ENCODE measurements around the gene TNS4.
"Not testable (repeated sequence)": the region's sequence is repeated elsewhere in the genome, so short reads cannot be mapped to it uniquely, and the experiment has no call there.

The TNS4 gene, protein sequence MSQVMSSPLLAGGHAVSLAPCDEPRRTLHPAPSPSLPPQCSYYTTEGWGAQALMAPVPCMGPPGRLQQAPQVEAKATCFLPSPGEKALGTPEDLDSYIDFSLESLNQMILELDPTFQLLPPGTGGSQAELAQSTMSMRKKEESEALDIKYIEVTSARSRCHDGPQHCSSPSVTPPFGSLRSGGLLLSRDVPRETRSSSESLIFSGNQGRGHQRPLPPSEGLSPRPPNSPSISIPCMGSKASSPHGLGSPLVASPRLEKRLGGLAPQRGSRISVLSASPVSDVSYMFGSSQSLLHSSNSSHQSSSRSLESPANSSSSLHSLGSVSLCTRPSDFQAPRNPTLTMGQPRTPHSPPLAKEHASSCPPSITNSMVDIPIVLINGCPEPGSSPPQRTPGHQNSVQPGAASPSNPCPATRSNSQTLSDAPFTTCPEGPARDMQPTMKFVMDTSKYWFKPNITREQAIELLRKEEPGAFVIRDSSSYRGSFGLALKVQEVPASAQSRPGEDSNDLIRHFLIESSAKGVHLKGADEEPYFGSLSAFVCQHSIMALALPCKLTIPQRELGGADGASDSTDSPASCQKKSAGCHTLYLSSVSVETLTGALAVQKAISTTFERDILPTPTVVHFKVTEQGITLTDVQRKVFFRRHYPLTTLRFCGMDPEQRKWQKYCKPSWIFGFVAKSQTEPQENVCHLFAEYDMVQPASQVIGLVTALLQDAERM

DNA sequence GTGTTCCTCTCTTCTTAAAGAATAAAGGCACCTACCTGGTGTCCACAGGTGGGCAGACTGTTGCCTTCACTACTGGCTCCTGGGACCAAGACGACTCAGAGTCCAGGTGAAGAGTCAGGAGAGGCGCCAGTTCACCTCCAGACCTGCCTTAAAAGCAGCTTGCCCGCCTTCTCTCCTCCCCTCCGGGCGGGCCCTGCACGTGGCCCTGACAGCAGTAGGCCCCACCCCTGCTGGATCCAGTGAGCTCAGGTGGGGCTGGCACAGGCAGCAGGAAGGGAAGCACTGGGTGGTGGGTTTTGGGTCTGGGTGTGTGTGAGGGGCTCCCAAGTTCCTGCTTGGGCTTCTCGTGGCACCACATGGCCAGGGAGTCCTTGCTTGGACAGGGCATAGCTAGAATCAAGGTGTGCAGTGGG lies at the start of gene TNS4:
TNS4 (minus strand) TSS at position 125 of the 413 bp plus-strand sequence. CDS start 5,198 bp downstream, outside the sequence.
- no peak for DNase-seq (ENCODE audit: low read depth)

DNA sequence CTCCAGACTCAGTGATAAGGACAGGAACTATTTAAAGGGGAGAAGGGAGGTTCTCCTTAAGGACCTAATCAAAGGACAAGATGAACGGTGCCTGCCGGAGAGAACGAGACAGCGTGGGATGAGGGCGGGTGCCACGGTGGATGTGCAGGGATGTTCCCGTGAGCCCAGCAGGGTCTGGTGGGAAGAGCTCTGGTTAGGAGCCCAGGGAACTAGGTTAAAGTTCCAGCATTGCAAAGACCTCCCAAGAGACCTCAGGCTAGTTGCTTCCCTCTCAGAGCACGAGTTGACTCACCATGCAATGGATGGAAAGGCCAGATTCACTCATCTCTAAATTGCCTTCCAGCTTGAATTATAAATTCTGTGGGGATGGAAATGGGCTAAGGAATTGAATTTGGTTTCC lies 49.2 kb upstream of the TNS4 start:
- DNase-seq (ENCODE audit: low read depth): no peak

DNA sequence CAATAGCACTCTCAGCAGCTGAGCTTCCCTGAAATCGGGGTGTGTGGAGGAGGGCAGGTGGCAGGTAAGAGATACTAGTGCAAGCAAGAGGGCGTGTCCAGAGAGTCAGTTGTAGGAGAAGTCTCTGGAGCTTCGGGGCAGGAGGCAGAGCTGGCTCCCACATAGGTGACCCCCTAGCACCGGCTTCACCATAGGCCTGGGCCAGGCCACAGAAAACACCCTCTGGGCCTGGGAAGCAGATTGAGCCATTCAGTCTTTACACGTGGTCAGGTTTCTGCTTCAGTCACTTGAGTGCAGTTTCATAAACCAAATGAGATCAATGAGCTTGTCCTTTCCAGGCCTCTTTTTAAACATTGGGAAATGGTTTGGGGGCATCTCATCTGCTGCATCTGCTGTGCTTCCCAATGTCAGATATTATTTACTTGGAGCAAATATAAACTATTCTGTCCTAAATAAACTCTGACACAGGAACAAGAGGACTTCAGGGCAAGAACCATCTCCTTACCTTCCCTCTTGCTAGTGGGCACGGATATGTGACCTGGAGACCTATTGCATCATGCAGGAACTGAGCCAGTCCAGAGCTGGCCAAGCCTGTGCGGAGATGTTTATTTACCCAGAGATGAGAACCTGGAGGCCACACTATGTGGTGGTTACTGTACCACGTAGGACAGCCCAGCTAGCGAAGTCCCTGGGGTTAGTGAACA lies 47.7 kb upstream of the TNS4 start:
- DNase-seq (ENCODE audit: low read depth): peak; percentile 34

DNA sequence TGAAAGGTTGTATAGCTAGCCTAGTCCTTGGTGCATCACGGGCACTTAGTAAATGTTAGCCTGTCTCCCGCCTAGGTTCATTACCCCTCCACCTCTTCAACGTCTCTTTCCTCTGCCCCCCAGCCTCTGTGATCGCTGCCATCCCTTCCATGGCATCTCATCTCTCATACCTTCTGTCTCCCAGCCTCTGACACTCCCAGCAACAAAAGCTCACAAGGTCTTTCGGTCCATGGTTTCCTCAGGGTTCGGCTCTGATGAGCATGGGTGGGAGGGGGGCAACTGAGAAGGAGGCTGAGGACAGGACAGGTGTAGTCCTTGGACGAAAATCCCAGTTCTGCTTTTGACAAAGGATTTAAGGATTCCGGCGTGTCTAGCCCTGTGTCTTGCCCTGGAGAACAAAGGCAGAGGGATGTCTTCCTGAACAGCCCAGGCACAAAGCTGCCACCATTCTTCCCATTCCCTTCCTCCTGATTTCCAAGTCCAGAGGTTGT lies 47.1 kb upstream of the TNS4 start:
- no peak for DNase-seq (ENCODE audit: low read depth)

DNA sequence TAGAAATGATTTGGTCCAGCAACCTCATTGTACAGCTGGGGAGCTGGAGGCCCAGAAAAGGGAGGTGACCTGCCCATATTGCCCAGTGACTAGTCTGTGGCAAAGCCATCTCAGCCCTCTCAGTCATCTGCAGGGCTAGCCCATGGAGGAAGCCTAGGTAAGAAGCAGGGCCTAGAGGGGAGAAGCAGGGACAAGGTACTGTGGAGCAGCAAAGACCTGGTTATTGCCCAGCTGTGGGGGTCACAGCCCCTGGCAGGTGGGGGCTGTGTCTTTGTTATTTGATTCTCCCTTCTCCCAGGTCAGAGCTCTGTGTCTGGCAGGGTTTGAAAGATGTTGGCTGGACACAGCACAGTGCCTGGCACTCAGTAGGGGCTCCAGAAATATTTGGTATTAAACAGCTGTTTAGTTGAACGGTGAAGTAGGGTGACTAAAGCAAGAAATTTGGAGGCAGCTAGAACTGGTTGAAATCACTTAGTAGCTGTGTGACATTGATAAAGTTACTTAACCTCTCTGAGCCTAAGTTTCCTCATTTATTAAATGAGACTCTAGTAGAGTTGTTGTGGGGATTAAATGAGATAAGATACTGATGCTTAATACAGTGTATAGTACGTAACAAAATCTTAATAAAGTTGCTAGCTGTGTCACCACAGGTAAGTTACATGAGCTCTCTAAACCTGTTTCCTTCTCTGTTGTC lies 46.5 kb upstream of the TNS4 start:
- no peak for DNase-seq (ENCODE audit: low read depth)

DNA sequence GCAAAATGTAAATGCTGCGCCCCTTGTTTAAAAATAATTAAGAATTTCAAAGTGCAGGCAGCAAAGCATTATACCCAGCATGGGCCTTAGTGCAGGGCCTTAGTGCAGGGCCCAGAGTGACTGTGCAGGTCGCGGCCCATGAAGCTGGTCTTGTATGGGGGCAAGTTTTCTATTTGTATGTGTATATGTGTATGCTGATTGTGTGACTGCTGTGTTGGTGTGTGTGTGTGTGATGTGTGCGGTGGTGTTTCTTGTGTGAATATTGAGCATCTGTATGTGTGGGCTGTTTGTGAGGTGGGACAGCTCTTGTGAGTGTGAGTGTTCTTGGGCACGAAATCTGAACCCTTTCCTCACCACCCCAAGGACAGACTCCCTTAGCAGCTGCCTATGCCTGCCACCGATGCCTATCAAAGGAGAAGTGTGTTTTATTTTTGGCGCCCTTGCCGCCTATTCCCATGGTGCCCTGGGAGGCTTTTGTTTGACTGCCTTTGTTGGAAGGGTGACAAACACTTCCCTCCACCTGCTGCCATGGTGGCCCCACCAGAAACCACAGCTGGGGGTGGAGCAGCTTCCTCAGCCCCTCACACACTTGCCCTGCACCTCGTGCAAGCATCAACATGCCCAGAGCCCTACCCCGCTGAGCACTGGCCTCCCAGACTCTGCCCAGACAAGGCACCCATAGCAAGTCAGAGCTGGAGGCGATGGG lies 45.8 kb upstream of the TNS4 start:
- no peak for DNase-seq (ENCODE audit: low read depth)

DNA sequence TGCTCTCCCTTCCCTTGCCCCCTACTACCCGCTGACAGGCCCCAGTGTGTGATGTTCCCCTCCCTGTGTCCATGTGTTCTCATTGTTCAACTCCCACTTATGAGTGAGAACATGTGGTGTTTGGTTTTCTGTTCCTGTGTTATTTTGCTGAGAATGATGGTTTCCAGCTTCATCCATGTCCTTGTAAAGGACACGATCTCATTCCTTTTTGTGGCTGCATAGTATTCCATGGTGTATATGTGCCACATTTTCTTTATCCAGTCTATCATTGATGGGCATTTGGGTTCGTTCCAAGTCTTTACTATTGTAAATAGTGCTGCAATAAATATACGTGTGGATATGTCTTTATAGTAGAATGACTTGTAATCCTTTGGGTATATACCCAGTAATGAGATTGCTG lies 45.1 kb upstream of the TNS4 start:
- not testable (repeated sequence) for DNase-seq (ENCODE audit: low read depth)

DNA sequence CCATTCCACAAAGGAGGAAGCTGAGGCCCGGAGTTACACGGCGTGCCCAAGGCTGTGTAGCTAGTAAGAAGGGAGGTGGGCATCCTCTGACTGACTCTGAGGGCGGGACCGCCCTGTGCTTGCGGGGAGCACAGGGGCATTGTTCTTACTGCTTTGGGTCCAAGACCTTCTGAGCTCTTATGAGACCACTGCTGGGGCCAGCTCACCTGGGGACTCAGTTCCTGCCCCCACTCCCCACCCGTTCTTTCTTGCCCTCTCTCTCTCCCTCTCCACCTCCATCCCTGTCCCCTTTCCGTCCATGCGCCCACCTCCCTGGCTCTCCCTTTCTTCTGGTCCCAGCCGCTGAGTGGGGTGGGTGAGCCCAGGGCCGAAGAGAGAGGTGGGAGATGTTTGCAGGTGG lies 44.2 kb upstream of the TNS4 start:
- no peak for DNase-seq (ENCODE audit: low read depth)

DNA sequence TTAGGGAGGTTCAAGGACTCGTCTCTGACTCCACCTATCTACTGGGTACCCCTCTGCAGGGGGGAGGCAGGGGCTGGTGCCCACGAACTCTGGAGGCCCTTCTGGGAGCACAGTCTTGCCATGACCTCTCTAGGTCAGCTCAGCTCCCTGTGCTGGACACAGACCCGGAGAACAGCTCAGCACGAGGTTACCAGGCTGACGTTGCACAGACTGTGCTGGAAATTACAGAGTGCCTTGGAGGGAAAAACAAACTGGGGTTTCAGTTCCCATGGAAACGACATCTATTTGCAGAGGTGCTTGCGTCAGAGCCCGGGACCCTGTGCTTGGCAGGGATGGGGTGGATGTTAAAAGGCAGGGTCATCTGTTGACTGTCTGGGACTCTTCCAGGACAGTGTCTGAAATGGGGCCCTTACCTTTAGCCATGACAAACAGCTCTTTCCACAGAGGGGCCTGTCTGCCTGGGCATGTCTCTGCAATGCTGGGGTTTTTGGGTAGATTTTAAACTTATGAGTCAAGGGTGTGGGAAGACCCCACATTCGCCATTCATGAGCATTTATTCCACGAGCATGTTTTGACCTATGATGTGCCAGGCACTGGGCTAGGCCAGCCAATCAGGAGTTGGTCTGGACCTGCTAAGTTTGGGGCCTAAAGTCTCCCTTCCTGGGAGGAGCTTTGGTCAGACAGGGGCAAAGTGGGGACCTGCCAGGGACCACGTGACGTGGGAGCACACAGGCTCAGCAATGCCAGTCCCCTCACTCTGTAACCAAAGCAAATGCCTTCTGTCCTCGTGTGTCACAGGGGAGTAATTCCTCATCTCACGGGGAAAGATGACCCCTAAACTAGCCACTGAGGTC lies 41.4 kb upstream of the TNS4 start:
- no peak for DNase-seq (ENCODE audit: low read depth)

DNA sequence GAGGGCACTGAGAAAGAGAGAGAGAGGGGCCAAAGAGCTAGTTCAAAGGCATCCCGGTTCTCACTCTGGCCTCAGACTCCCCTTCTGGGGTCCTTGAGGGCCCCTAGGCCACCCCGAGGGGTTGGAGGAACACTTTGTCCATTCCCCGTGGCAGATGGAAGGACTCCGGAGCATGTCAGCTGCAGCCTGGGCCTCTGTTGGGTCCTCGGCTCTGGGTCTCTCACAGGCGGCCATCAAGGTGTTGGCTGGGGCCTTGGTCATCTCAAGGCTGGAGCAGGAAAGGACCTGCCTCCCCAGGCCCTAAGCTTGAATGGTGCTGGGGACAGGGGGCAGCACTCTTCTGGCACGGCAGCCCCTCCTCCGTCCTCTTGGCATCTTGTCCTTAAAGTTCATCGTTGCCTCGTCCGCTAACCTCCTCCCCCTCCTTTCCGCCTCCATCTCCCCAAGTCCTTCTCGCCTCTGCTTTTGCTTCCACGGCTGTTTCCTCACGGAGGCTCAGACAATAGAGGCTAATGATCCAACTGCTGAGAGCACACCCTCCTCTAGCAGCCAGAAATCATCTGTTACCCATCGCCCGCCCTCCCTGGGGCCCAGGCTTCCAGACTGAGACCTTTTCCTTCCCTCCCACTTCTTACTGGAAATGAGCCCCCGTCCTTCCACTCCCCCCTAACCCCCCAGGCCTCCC lies 40.6 kb upstream of the TNS4 start:
- no peak for DNase-seq (ENCODE audit: low read depth)

DNA sequence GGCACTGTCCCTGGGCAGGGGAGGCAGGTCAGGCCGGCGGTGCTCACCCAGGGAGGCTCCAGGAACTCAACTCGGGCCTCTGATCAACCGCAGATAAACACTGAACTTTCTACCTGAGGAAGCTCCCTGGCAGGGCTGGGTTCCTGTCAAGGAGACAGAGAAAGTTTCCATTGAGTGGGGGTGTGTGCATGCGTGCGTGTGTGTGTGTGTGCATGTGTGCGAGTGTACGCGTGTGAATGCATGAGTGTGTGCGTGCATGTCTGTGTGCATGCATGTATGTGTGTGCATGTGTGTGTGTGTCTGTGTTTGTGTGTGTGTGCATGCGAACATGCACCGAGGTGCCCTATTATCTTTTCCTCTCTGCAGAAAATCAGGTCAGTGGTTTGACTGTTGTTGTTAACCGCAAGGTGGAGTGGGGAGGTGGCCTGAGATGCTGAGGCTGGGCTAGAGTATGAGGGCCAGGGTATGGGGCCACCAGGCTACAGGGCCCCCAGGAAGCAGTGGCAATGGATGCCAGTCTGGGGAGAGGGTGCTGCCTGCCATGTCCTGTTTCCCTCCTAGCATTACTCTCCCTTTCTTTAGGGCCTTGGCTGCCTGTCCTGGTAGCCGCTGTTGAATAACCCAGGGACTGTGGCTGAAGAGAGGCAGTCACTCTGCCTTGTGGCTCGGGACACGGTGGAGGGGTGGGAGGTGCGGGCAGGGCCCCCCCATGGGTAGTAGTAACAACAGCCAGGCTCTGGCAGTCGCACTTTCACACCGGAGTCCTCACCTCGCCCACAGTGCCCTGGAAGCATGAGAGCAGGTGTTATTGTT lies 39.8 kb upstream of the TNS4 start:
- DNase-seq (ENCODE audit: low read depth): no peak

DNA sequence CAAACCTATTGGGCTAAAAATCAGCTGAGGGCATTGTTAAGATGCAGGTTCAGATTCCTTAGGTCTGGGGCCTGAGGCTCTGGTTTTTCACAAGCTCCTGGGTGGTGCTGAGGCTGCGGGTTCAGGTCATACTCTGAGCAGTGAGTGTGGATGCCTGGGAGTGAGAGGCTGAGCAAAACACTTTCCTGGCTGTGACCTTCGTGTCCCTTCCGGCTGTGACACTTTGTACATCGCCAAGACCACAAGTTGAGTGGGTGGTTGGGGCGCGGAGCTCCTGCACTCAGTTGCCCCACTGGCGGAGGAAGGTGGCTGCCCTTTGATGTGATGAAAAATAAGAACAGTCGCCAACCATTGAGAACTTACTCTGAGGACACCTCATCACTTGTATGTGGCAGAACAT lies 39.0 kb upstream of the TNS4 start:
- no peak for DNase-seq (ENCODE audit: low read depth)

DNA sequence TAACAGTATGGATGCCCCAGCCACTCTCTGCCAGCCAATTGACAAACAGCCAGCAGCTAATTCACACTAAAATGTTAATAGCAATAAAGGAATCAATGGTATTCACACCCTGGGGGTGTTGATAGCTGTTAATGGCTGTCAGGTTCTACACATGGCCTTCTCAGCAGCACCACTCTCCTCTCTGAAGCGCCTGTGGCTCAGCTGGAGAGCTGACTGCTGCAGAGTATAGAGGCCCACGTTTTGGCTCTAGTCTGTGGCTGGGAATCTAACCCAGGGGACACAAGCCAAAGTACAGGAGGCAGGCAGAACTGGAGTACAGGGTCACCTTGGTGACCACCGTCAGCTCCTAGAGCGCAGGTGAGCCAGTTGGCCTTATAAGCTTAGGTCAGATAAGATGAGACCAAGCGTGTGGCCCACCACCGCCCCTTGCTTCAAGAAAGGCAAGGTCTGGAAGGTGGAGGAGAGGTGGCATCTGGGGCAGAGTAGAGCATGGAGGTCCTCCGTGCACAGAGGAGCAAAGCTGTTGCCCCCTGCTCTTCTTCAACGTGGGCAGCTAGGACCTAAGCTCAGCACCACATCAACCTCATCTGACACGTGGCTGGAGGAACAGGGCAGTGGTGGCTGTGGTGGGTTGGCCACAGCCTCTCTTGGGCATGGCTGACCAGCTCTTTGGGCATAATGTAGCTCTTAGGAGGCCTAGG lies 38.4 kb upstream of the TNS4 start:
- DNase-seq (ENCODE audit: low read depth): no peak

DNA sequence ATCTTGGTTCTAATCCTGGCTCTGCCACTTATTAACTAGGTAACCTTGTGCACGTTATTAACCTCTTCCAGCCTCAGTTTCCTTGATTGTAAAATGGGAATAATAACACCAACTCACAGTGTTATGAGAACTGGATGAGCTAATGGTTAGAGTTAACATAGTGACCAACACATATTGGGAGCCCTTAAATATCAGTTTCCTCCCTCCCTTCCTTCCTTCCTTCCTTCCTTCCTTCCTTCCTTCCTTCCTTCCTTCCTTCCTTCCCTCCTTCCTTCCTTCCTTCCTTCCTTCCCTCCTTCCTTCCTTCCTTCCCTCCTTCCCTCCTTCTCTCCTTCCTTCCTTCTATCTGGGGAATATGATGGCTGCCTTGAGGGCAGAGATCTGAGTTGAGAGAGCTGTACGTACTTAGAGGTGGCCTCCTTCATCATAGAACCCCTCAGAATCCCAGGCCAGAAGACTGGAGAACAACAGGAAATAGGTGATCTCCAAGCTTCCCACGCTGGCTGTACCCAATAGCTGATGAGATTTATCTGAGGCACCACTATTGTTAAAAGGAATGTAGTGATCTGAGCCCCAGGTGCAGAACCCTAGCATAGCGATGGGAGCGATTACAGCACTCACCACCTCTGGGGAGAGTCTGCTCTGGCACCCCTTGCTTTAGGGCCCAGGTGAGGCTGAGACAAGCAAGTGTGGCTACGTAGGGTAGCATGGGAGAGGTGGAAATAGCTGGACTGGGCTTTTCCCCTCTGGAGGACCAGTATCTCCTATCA lies 37.7 kb upstream of the TNS4 start:
- DNase-seq (ENCODE audit: low read depth): no peak

DNA sequence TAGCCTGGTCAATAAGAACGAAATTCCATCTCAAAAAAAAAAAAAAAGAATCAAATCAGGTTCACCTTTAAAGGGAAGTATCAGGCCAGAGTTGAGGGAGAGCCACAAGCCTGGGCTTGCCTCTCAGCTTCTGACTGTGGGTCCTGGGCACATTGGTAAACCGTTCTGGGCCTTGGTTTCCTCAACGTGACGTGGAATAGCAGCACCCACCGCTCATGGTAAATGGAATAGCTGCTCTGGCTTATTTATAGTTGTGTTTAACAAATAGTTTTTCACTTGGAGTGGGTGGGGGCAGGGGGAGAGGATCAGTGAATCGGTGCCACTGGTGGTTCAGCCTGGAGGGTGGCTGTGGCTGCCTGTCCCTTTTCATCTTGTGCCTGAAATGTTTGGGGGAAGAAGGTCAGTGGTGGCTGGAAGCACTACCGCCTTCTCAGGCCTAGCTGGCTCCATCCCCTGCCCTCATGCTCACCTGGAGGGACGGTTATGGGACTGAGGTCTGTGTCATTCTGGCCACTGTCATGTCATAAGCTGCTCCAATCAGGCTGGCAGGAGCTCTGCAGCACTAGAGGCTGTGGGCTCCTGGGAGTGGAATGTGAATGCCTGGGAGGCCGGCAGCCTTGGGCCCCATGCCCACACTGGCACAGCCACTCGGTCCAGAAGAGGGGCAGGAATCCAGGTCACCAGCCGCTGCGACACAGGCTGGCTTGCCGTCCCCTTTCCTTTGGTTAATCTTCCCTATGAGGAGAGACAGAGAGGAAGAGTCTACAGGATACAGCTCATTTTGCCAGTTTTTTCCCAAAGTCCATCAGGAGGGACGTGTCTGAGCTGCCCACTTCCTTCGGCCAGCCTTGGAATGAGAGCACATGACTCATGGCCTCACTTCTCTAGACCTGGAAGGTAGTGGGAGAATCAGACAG lies 36.9 kb upstream of the TNS4 start:
- no peak for DNase-seq (ENCODE audit: low read depth)

Data from HS-27A (cell line).